Endodermal cell (in vitro differentiated cells): ENCODE data around the gene WDR37. TPM values are rescaled to one million over a fixed set of nuclear protein-coding genes. Genes with fewer than 3 reads are reported as not detected.
A peak's percentile ranks its signal among the peaks of the same experiment; 100 is the strongest.

Source experiments
- DNase-seq: peaks from one replicate; pipeline ENCODE4 v3.0.0-alpha.2; 2017
- H3K27ac ChIP-seq: 2 replicates; pipeline ENCODE4 v1.5.1; 2013; ENCODE audit warnings: mild to moderate bottlenecking, low read depth, low read length, moderate library complexity
- H3K27me3 ChIP-seq: 2 replicates; pipeline ENCODE4 v1.6.1; 2013; ENCODE audit warnings: mild to moderate bottlenecking, low read length, moderate library complexity; ENCODE audit not compliant: insufficient read depth, control insufficient read depth, poor library complexity, severe bottlenecking
- H3K36me3 ChIP-seq: 2 replicates; pipeline ENCODE4 v1.7.0; 2013; ENCODE audit warnings: mild to moderate bottlenecking, low read length, moderate library complexity; ENCODE audit not compliant: control insufficient read depth, insufficient read depth
- H3K4me1 ChIP-seq: one replicate; pipeline ENCODE4 v1.7.0; 2013; ENCODE audit warnings: low read length; ENCODE audit not compliant: control insufficient read depth, insufficient read depth
- H3K4me3 ChIP-seq: 2 replicates; pipeline ENCODE4 v1.5.1; 2013; ENCODE audit warnings: mild to moderate bottlenecking, low read length, moderate library complexity
- H3K9ac ChIP-seq: 2 replicates; pipeline ENCODE4 v1.6.1; 2013; ENCODE audit warnings: mild to moderate bottlenecking, low read length, moderate library complexity; ENCODE audit not compliant: poor library complexity, severe bottlenecking; ENCODE audit errors: extremely low read depth
- H3K9me3 ChIP-seq: 2 replicates; pipeline ENCODE4 v1.6.1; 2013; ENCODE audit warnings: mild to moderate bottlenecking, low read length, moderate library complexity; ENCODE audit not compliant: control insufficient read depth
- H3K27ac Mint-ChIP-seq: 2 replicates; pipeline ENCODE4 v1.8.0; 2020; ENCODE audit warnings: mixed read lengths
- H3K27me3 Mint-ChIP-seq: 2 replicates; pipeline ENCODE4 v1.8.0; 2021; ENCODE audit warnings: mild to moderate bottlenecking, mixed read lengths; ENCODE audit not compliant: insufficient read depth
- H3K36me3 Mint-ChIP-seq: 2 replicates; pipeline ENCODE4 v1.8.0; 2020; ENCODE audit warnings: low read depth, mixed read lengths
- H3K4me1 Mint-ChIP-seq: 2 replicates; pipeline ENCODE4 v1.8.0; 2020; ENCODE audit warnings: mixed read lengths
- H3K4me3 Mint-ChIP-seq: 2 replicates; pipeline ENCODE4 v1.8.0; 2020; ENCODE audit warnings: mild to moderate bottlenecking, moderate library complexity, mixed read lengths
- H3K9me3 Mint-ChIP-seq: 2 replicates; pipeline ENCODE4 v1.8.0; 2020; ENCODE audit warnings: mild to moderate bottlenecking, mixed read lengths
- WGBS, 2 experiments: methylation state at CpG; one replicate each; pipeline versions ENCODE4 v1.1.5 to v1.1.7; 2013; ENCODE audit warnings: missing lambda C conversion rate in 2 of 2, mixed read lengths in 1 of 2; ENCODE audit not compliant: insufficient coverage in 1 of 2, insufficient read length in 1 of 2; 5-methylcytosine and 5-hydroxymethylcytosine counted together
- total RNA-seq, 2 donors: library from RNA; stranded (reverse); fragmentation: NEBNext Ultra II Directional in 1 of 2; extraction: Animal tissue kit (Norgen Biotek cat#: 25700) in 1 of 2; gene quantifications; 2 replicates in 1 of 2; 3 replicates in 1 of 2; pipeline ENCODE4 v1.2.1, GENCODE V29; 2021
- TF ChIP-seq, protein P1 (sequence below): fragments of 200-600 bp; sonication (generic); conservative IDR thresholded peaks from 2 replicates; pipeline ENCODE4 v1.5.0; 2021; ENCODE audit warnings: antibody characterized with exemption, mild to moderate bottlenecking

WDR37 gene
- total RNA-seq, 2 donors from 2014 or later, result 10.7 TPM

DNA sequence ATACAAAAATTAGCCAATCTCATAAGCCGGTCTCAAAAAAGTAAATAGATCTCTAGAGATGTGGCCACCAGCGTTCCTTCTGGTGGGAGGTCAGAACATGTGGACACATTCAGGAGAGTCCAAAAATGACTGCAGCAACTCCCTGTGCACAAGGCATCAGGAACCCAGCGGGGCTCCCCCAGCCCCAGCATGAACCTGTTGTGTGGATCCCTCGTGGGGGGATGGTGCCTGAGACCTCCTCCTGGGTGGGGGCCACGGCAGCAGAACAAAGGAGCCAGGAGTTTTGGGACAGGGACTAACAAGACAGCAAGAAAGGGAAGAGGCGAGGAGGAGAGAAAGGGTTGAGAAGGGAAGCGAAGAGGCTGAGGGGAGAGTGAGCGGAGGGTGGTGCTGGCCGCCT lies 121.8 kb downstream of the WDR37 start:
- Mint-ChIP-seq H3K9me3 (no peaks in the 10 kb centered on the region), H3K4me3 (no peak overlapping the region), H3K27ac (no peak overlapping the region), H3K36me3 (no peaks in the 10 kb centered on the region), H3K27me3 (no peaks in the 10 kb centered on the region), H3K4me1 (peaks cover 5% of the 10 kb centered on the region)
- no peaks in the 10 kb centered on the region for H3K36me3 ChIP-seq
- no peak overlapping the region for H3K4me3 ChIP-seq
- no peaks in the 10 kb centered on the region for H3K27me3 ChIP-seq
- TF ChIP-seq, protein P1, sequence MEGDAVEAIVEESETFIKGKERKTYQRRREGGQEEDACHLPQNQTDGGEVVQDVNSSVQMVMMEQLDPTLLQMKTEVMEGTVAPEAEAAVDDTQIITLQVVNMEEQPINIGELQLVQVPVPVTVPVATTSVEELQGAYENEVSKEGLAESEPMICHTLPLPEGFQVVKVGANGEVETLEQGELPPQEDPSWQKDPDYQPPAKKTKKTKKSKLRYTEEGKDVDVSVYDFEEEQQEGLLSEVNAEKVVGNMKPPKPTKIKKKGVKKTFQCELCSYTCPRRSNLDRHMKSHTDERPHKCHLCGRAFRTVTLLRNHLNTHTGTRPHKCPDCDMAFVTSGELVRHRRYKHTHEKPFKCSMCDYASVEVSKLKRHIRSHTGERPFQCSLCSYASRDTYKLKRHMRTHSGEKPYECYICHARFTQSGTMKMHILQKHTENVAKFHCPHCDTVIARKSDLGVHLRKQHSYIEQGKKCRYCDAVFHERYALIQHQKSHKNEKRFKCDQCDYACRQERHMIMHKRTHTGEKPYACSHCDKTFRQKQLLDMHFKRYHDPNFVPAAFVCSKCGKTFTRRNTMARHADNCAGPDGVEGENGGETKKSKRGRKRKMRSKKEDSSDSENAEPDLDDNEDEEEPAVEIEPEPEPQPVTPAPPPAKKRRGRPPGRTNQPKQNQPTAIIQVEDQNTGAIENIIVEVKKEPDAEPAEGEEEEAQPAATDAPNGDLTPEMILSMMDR, result no peak
- peak; percentile 32 for DNase-seq
- no peaks in the 10 kb centered on the region for H3K9me3 ChIP-seq
- no peak overlapping the region for H3K27ac ChIP-seq
- H3K9ac ChIP-seq, result no peak overlapping the region
- WGBS, 2 experiments, result 88 to 95% methylated on average over 8 to 9 of the region's 9 CpGs
- no peaks in the 10 kb centered on the region for H3K4me1 ChIP-seq

DNA sequence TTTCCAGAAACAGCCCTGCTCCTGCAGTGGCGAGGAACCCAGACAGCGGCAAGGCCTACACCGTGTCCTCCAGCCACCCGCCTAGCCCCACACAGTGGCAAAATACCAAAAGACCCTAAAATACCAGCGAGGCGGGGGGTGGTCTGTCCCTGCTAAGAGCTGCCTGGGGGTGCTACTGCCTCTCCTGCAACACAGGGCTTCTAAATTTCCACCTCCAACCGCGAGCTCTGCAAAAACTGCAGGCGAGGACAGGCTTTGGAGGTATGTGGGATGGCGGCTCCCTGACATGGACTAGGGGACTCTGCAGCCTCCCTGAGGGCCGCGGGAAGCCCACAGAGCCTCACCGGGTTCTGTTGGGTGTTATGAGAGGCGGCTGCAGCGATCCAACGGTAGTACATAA lies 122.3 kb downstream of the WDR37 start:
- Mint-ChIP-seq H3K4me3 (no peak overlapping the region), H3K36me3 (no peaks in the 10 kb centered on the region), H3K9me3 (no peaks in the 10 kb centered on the region), H3K27ac (no peak overlapping the region), H3K4me1 (peaks cover 5% of the 10 kb centered on the region), H3K27me3 (no peaks in the 10 kb centered on the region)
- Histone ChIP-seq H3K4me3 (no peak overlapping the region), H3K4me1 (no peaks in the 10 kb centered on the region), H3K9ac (no peak overlapping the region), H3K9me3 (no peaks in the 10 kb centered on the region), H3K27ac (no peak overlapping the region), H3K27me3 (no peaks in the 10 kb centered on the region), H3K36me3 (no peaks in the 10 kb centered on the region)
- TF ChIP-seq, protein P1, result no peak
- no peak for DNase-seq
- 86 to 92% methylated on average over 9 to 16 of the region's 16 CpGs for WGBS, 2 experiments

DNA sequence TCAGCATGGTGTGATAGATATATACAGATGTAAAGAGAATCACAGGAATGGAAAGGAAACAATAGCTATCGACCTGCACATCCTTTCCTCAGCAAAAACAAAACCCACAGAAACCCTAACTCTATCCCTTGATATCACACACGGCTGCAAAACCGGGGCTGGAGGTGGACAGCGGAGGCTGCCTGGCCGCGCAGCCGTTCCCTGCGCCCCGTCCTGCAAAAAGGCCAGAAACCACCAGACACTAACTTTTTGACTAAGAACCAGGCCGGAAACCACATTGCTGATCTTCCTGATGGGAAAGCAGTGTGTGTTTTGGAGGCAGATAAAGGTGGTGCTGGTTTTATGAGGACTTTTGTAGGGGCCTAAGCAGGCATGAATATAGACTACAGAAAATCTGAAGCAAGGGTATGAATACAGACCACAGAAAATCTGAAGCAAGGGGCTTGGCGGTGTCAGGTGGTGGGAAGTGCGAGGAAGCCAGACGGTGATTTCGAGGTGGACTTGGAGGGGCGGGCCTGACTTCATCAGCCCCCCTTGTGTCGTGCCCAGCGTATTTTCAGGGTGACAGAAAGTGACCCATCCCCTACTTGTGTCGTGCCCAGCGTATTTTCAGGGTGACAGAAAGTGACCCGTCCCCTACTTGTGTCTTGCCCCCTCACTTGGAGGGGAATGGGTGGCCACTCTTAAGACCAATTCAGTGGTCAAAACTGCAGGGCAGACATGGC lies 123.3 kb downstream of the WDR37 start:
- Mint-ChIP-seq H3K4me1 (peaks cover 5% of the 10 kb centered on the region), H3K27me3 (no peaks in the 10 kb centered on the region), H3K9me3 (no peaks in the 10 kb centered on the region), H3K36me3 (no peaks in the 10 kb centered on the region), H3K27ac (no peak overlapping the region), H3K4me3 (no peak overlapping the region)
- Histone ChIP-seq H3K36me3 (no peaks in the 10 kb centered on the region), H3K4me1 (no peaks in the 10 kb centered on the region), H3K27ac (no peak overlapping the region), H3K27me3 (no peaks in the 10 kb centered on the region), H3K9me3 (no peaks in the 10 kb centered on the region), H3K4me3 (no peak overlapping the region), H3K9ac (no peak overlapping the region)
- WGBS, 2 experiments, result 86 to 92% methylated on average over 10 to 20 of the region's 20 CpGs
- no peak for DNase-seq
- TF ChIP-seq, protein P1, result no peak
